Naive B cell (primary cell): ENCODE data around the gene OR5V1. TPM values are rescaled to one million over a fixed set of nuclear protein-coding genes. Genes with fewer than 3 reads are reported as not detected.
"Not testable (repeated sequence)": the region's sequence is repeated elsewhere in the genome, so short reads cannot be mapped to it uniquely, and the experiment has no call there.

Experiments used
- ATAC-seq, 2 donors: fragments of 150-1000 bp; cut with Tn5 transposase; 2 replicates each; pipeline ENCODE4 v1.10.0; 2021; ENCODE audit warnings: low read depth in 2 of 2, mild to moderate bottlenecking in 2 of 2, moderate library complexity in 2 of 2
- DNase-seq: peaks from one replicate; pipeline ENCODE4 v3.0.0; 2022
- H3K27ac Mint-ChIP-seq, 6 donors: one replicate each; pipeline ENCODE4 v1.8.0; 2020 to 2022; ENCODE audit warnings: mild to moderate bottlenecking in 6 of 6, mixed read lengths in 6 of 6, moderate library complexity in 5 of 6, inconsistent platforms in 2 of 6
- H3K27me3 Mint-ChIP-seq, 3 donors: one replicate each; pipeline ENCODE4 v1.8.0; 2021 to 2022; ENCODE audit warnings: mixed read lengths in 3 of 3, mild to moderate bottlenecking in 1 of 3
- H3K36me3 Mint-ChIP-seq, 2 donors: one replicate each; pipeline ENCODE4 v1.8.0; 2020 to 2022; ENCODE audit warnings: mixed read lengths in 2 of 2, inconsistent platforms in 1 of 2, mild to moderate bottlenecking in 1 of 2
- H3K4me1 Mint-ChIP-seq, 3 donors: one replicate each; pipeline ENCODE4 v1.8.0; 2020 to 2022; ENCODE audit warnings: mixed read lengths in 3 of 3, inconsistent platforms in 1 of 3, mild to moderate bottlenecking in 1 of 3, moderate library complexity in 1 of 3
- H3K4me3 Mint-ChIP-seq, 8 donors: one replicate each; pipeline ENCODE4 v1.8.0; 2020 to 2022; ENCODE audit warnings: mild to moderate bottlenecking in 8 of 8, mixed read lengths in 8 of 8, moderate library complexity in 8 of 8, inconsistent platforms in 2 of 8
- H3K9me3 Mint-ChIP-seq, 7 donors: one replicate each; pipeline ENCODE4 v1.8.0; 2020 to 2022; ENCODE audit warnings: mixed read lengths in 7 of 7, mild to moderate bottlenecking in 5 of 7, inconsistent platforms in 2 of 7, moderate library complexity in 1 of 7
- polyA plus RNA-seq, 6 donors: library from polyadenylated mRNA; unstranded; fragments of 300-500 nt; fragmentation: Illumina TruSeq; gene quantifications; one replicate each; pipeline ENCODE4 v1.2.3, GENCODE V29; 2021; ENCODE audit warnings: low read depth in 6 of 6

The OR5V1 gene
- polyA plus RNA-seq, result not detected

DNA sequence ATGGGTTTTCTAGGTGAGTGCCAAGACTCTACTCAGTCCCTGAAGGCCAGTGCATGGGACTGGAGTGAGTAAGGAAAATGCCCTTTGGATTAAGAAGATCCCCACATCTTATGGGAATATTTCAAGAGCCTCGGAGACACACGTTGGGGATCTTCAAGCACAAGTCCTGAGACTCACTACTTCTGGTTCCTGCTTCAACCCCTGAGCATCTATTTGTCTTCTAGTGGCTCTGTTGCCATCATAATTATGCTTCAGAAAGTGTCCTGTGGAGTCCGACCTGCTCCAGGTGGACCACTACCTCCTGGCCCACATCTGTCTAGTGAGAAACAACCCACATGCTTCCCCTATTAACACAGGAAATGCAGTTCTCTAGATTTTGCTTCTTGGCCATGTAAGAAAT, at the start of gene OR5V1:
OR5V1 (minus strand) TSS at position 101 of the 400 bp plus-strand sequence. CDS start 12,670 bp downstream, outside the sequence.
- Mint-ChIP-seq H3K4me3 (no peak within 1 kb of the TSS), H3K9me3 (peaks cover 0 to 18% (median 11%) of the 10 kb centered on the region in 7 donors), H3K27ac (no peak within 1 kb of the TSS), H3K36me3 (no peaks in the 10 kb centered on the region), H3K27me3 (peaks cover 0 to 23% (median 14%) of the 10 kb centered on the region in 3 donors), H3K4me1 (no peaks in the 10 kb centered on the region)
- DNase-seq (no peak), ATAC-seq (no peak)

DNA sequence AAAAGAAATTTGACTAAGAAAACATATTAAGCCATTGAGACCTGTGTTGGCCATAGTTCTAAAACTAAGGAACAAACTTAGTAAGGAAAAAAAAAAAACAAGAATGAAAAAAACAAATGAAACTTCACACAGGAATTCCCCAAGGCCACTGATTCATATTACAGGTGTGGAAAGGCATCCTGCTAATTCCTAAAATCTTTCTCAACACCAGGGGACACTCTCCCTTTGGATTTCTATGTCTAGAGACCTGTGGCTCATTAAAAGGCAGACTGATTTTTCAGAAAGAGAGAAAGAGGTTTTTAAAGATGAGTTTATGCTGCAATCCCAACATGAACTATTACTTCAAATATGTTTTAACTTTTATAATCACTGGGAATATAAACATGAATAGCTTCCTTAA, 45.9 kb upstream of the OR5V1 start, which contains the start of gene OR12D1:
OR12D1 (plus strand) TSS at position 341 of the 400 bp plus-strand sequence.
- H3K27ac Mint-ChIP-seq, result no peak within 1 kb of the TSS
- ATAC-seq (no peak), DNase-seq (no peak)
- peaks cover 4 to 24% (median 16%) of the 10 kb centered on the region in 7 donors for H3K9me3 Mint-ChIP-seq
- H3K27me3 Mint-ChIP-seq, result peaks cover 37 to 44% (median 38%) of the 10 kb centered on the region in 3 donors
- H3K4me3 Mint-ChIP-seq, result no peak within 1 kb of the TSS
- H3K4me1 Mint-ChIP-seq, result no peaks in the 10 kb centered on the region
- peaks cover 5 to 10% of the 10 kb centered on the region in 2 donors for H3K36me3 Mint-ChIP-seq

DNA sequence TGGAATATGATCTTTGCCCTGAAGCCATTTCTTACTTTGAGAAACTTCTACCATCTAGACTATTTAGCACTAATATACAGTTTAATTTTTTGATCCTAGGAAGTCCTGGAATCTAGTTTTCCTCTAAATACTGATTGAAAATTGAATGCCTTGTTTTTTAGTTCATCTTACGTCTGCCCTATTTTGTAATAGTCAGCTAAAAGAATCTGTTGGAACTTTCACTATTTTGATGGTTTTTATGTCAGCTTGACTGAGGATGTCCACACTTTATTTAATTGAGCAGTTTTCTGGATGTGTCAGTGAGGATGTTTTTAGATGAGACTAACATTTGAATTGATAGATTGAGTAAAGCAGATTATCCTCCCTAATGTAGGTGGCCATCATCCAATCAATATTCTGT, 35.1 kb upstream of the OR5V1 start:
- H3K4me3 Mint-ChIP-seq, result no peak overlapping the region
- peaks cover 0 to 4% of the 10 kb centered on the region in 2 donors for H3K36me3 Mint-ChIP-seq
- no peak overlapping the region for H3K27ac Mint-ChIP-seq
- DNase-seq, result no peak
- H3K27me3 Mint-ChIP-seq, result peaks cover 10 to 23% (median 21%) of the 10 kb centered on the region in 3 donors
- peaks cover 0 to 20% (median 12%) of the 10 kb centered on the region in 7 donors for H3K9me3 Mint-ChIP-seq
- ATAC-seq, result no peak
- H3K4me1 Mint-ChIP-seq, result no peaks in the 10 kb centered on the region

DNA sequence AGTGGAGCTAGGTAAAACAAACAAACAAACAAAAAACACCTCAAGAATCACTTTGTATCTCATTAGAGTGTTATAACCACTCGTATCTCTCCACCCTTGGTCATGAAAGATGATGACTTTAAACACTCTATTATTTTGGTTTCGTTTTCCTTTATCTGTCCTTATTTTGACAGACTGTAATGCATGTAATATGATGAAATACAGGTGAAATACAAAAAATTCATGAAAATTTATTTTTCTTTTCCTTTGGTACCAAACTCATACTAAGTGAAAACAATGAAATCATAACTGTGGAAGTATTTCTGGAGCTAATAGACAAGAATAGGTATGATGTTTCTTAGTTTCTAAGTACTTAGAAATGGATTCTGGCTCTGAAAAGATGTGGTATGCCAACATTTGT, 30.9 kb upstream of the OR5V1 start:
- Mint-ChIP-seq H3K36me3 (no peaks in the 10 kb centered on the region), H3K27me3 (peaks cover 17 to 30% (median 23%) of the 10 kb centered on the region in 3 donors), H3K4me1 (no peaks in the 10 kb centered on the region), H3K9me3 (peaks cover 0 to 7% (median 0%) of the 10 kb centered on the region in 7 donors), H3K4me3 (no peak overlapping the region), H3K27ac (no peak overlapping the region)
- DNase-seq (no peak), ATAC-seq (no peak)

DNA sequence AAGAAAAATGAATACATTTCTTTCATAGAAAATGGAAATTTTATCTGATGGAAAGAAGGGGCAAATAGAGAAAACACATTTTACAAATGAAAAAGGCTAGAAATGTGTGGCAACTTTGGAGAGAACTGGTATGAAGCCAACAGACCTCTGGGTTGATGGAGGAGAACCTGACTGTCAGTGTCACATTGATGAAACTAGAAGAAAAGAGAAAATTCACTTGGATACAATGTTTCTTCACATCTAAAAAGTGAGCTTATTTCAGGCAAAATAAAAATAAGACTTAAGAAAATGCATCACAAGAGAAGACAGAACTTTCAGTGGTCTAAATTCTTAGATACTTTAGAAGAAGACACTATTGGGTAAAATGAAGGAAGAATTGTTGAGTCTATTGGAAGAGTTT, 26.7 kb upstream of the OR5V1 start, which contains the start of gene OR12D2:
OR12D2 (plus strand) TSS at position 301 of the 400 bp plus-strand sequence. CDS start 1,069 bp downstream, outside the sequence.
- no peaks in the 10 kb centered on the region for H3K36me3 Mint-ChIP-seq
- no peak for ATAC-seq
- H3K27me3 Mint-ChIP-seq, result peaks cover 19 to 39% (median 30%) of the 10 kb centered on the region in 3 donors
- peaks cover 0 to 5% (median 0%) of the 10 kb centered on the region in 7 donors for H3K9me3 Mint-ChIP-seq
- no peak for DNase-seq
- H3K4me1 Mint-ChIP-seq, result no peaks in the 10 kb centered on the region
- no peak within 1 kb of the TSS for H3K27ac Mint-ChIP-seq
- H3K4me3 Mint-ChIP-seq, result no peak within 1 kb of the TSS

DNA sequence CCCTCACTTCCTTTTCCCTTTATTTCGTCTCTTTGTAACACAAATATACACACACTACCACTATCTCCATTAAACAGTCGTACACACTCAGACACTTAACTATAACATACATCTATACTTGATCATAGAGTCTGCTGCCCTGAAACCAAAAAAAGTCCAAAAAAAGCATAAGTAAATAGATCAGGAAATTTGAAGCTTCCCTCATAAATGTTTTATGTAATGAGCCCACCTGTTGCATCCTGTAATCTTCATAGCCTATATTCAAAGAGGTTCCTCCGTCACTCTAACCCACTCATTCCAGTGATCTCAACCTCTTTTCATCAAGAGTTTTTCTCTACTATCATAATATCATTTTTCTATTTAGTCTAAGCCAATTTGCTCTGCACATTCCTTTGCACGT, 19.9 kb upstream of the OR5V1 start:
- peaks cover 0 to 2% (median 0%) of the 10 kb centered on the region in 7 donors for H3K9me3 Mint-ChIP-seq
- H3K4me3 Mint-ChIP-seq, result no peak overlapping the region
- H3K27ac Mint-ChIP-seq, result no peak overlapping the region
- no peaks in the 10 kb centered on the region for H3K4me1 Mint-ChIP-seq
- no peaks in the 10 kb centered on the region for H3K36me3 Mint-ChIP-seq
- ATAC-seq (no peak), DNase-seq (no peak)
- peaks cover 29 to 36% (median 32%) of the 10 kb centered on the region in 3 donors for H3K27me3 Mint-ChIP-seq

DNA sequence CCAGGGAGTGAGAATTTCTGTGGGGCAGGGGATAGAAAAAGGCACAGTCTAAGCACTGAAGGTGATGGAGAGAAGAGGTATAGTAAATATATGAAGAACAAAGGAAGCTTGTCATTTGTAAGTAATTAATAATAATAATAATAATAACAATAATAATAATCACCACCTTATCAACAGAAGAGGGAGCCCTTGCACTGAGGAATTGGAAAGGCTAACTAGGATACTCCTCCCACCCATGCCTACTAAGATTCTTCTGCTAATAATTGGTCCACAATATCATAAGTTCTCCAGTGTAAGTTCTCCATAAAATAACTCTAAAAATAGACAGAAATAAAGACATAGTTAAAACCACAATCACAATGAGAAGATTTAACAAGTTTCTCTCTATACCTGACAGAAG, 7.3 kb upstream of the OR5V1 start:
- no peak overlapping the region for H3K27ac Mint-ChIP-seq
- ATAC-seq (no peak), DNase-seq (no peak)
- no peaks in the 10 kb centered on the region for H3K4me1 Mint-ChIP-seq
- peaks cover 12 to 45% (median 16%) of the 10 kb centered on the region in 3 donors for H3K27me3 Mint-ChIP-seq
- no peaks in the 10 kb centered on the region for H3K36me3 Mint-ChIP-seq
- no peak overlapping the region for H3K4me3 Mint-ChIP-seq
- peaks cover 0 to 8% (median 2%) of the 10 kb centered on the region in 7 donors for H3K9me3 Mint-ChIP-seq

DNA sequence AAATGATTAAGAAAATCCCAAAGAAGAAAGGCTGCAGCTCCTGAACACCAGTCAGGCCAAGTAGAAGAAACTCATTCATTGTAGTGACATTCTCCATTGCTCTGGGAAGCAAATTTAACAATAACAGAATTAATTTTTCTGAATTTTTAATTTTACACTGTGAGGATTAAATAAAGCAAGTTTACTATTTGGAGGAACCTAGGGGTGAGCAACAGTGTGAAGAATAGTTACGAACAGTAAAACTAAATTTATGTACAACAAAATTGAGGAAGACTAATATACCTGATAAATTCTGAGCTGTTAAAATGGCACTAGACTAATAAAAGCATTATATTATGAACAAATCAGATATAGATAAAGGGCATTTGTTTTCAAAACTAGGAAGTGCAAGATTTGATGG, 6.5 kb upstream of the OR5V1 start, which contains the start of gene OR12D3:
OR12D3 (minus strand) TSS at position 101 of the 400 bp plus-strand sequence; CDS start at position 97, 4 bp downstream.
- ATAC-seq (no peak), DNase-seq (no peak)
- H3K4me1 Mint-ChIP-seq, result no peaks in the 10 kb centered on the region
- no peak within 1 kb of the TSS for H3K27ac Mint-ChIP-seq
- H3K36me3 Mint-ChIP-seq, result no peaks in the 10 kb centered on the region
- peaks cover 0 to 9% (median 3%) of the 10 kb centered on the region in 7 donors for H3K9me3 Mint-ChIP-seq
- peaks cover 11 to 41% (median 20%) of the 10 kb centered on the region in 3 donors for H3K27me3 Mint-ChIP-seq
- H3K4me3 Mint-ChIP-seq, result no peak within 1 kb of the TSS

DNA sequence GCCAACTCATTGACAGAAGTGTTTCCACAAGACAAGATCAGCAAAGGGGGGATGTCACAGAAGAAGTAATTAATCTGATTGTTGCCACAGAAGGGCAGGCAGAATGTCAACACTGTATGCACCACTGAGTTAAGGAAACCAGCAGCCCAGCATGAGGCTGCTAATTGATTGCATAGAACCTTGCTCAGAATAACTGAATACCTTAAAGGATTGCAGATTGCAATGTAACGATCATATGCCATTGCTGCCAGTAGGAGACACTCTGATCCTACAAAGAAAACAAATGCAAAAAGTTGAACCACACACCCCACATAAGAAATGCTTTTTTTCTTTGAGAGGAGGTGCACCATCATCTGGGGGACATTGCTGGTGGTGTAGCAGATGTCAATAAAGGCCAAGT, 13.1 kb downstream of the OR5V1 start:
- ATAC-seq (no peak), DNase-seq (no peak)
- H3K4me1 Mint-ChIP-seq, result no peaks in the 10 kb centered on the region
- peaks cover 8 to 25% (median 15%) of the 10 kb centered on the region in 7 donors for H3K9me3 Mint-ChIP-seq
- no peak overlapping the region for H3K27ac Mint-ChIP-seq
- H3K27me3 Mint-ChIP-seq, result peaks cover 26 to 62% (median 38%) of the 10 kb centered on the region in 3 donors
- H3K36me3 Mint-ChIP-seq, result peaks cover 4 to 7% of the 10 kb centered on the region in 2 donors
- H3K4me3 Mint-ChIP-seq, result no peak overlapping the region

DNA sequence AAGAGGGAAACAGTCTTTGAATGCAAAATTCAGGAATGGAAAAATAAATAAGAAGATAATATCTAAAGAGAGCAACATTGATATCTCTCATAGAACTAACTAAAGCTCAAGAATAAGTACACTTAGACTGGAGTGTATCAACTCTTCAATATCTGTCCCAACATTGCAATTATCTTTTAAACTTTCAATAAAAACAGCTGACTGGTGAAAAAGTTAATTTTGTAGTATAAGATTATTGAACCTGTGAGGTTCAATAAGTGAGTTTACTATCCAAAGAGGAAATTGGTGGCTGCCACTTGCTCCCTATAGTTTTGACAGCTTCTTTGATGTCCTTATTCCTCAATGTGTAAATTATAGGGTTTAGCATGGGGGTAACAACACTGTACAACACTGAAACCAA, 13.7 kb downstream of the OR5V1 start:
- Mint-ChIP-seq H3K9me3 (peaks cover 9 to 27% (median 15%) of the 10 kb centered on the region in 7 donors), H3K36me3 (peaks cover 4 to 7% of the 10 kb centered on the region in 2 donors), H3K27me3 (peaks cover 26 to 61% (median 38%) of the 10 kb centered on the region in 3 donors), H3K27ac (no peak overlapping the region), H3K4me3 (no peak overlapping the region), H3K4me1 (no peaks in the 10 kb centered on the region)
- ATAC-seq (no peak), DNase-seq (no peak)

DNA sequence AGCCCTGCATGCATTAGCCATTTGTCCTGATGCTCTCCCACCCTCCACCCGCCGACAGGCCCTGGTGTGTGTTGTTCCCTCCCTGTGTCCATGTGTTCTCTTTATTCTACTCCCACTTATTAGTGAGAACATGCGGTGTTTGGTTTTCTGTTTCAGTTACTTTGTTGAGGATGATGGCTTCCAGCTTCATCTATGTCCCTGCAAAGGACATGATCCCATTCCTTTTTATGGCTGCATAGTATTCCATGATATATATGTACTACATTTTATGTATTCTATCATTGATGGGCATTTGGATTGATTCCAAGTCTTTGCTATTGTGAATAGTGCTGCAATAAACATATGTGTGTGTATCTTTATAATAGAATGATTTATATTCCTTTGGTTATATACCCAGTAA, 19.3 kb downstream of the OR5V1 start:
- not testable (repeated sequence) for H3K4me3 Mint-ChIP-seq, H3K4me1 Mint-ChIP-seq, ATAC-seq, H3K36me3 Mint-ChIP-seq, H3K27ac Mint-ChIP-seq, DNase-seq
- Mint-ChIP-seq H3K27me3 (peaks cover 15 to 36% (median 34%) of the 10 kb centered on the region in 3 donors), H3K9me3 (peaks cover 9 to 39% (median 19%) of the 10 kb centered on the region in 7 donors)

DNA sequence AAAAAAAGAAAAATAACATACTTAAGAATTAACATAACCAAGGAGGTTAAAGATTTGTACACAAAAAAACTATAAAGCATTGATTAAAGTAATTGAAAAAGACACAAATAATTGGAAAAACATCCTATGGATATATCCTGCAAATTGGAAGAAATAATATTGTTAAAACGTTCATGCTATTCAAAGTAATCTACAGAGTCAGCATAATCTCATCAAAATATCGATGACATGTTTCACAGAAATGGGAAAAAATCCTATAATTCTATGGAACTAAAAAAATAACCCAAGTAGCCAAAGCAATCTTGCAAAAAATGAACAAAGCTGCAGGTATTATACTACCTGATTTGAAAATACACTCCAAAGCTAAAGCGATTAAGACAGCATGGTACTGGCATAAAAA, 23.3 kb downstream of the OR5V1 start:
- ATAC-seq (no peak), DNase-seq (no peak)
- no peak overlapping the region for H3K4me3 Mint-ChIP-seq
- peaks cover 0 to 13% (median 3%) of the 10 kb centered on the region in 7 donors for H3K9me3 Mint-ChIP-seq
- no peaks in the 10 kb centered on the region for H3K4me1 Mint-ChIP-seq
- no peak overlapping the region for H3K27ac Mint-ChIP-seq
- H3K27me3 Mint-ChIP-seq, result peaks cover 4 to 11% (median 8%) of the 10 kb centered on the region in 3 donors
- H3K36me3 Mint-ChIP-seq, result no peaks in the 10 kb centered on the region

DNA sequence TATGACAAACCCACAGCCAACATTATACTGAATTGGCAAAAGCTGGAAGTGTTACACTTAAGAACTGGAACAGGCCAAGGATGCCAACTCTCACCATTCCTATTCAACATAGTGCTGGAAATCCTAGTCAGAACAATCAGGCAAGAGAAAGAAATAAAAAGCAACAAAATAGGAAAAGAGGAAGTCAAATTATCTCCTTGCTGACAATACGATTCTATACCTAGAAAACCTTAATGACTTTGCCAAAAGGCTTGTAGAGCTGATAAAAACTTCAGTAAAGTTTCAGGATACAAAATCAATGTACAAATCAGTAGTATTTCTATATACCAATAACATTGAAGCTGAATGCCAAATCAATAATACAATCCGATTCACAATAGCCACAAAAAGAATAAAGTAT, 32.4 kb downstream of the OR5V1 start:
- no peak overlapping the region for H3K27ac Mint-ChIP-seq
- DNase-seq (no peak), ATAC-seq (no peak)
- H3K27me3 Mint-ChIP-seq, result peaks cover 8 to 33% (median 10%) of the 10 kb centered on the region in 3 donors
- no peaks in the 10 kb centered on the region for H3K4me1 Mint-ChIP-seq
- no peak overlapping the region for H3K4me3 Mint-ChIP-seq
- H3K36me3 Mint-ChIP-seq, result no peaks in the 10 kb centered on the region
- H3K9me3 Mint-ChIP-seq, result peaks cover 0 to 13% (median 2%) of the 10 kb centered on the region in 7 donors

DNA sequence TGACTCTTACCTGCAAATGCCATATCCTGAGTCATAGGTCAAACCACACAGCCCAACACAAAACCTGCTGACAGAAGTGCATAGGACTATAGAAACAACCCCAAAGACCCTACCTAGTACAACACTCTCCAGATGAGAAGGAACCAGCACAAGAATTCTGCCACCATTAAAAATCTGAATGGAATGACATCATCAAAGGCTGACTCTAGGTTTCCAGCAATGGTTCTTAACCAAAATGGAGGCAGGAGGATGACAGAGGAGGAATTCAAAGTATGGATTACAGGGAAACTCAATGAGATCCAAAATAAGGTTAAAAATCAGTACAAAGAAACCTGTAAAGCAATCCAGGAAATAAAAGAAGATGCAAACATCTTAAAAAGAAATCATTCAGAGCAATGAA, 36.0 kb downstream of the OR5V1 start:
- Mint-ChIP-seq H3K36me3 (no peaks in the 10 kb centered on the region), H3K9me3 (peaks cover 0 to 13% (median 4%) of the 10 kb centered on the region in 7 donors), H3K27me3 (peaks cover 12 to 20% (median 14%) of the 10 kb centered on the region in 3 donors), H3K4me3 (no peak overlapping the region), H3K4me1 (no peaks in the 10 kb centered on the region), H3K27ac (no peak overlapping the region)
- DNase-seq (no peak), ATAC-seq (no peak)
